ENCODE measurements around the gene RYR3. TPM values are rescaled to one million over a fixed set of nuclear protein-coding genes. Genes with fewer than 3 reads are reported as not detected.

Gene RYR3
- total and polyA plus RNA-seq, 4 donors: 0.09 to 1.4 (median 0.47) TPM

DNA sequence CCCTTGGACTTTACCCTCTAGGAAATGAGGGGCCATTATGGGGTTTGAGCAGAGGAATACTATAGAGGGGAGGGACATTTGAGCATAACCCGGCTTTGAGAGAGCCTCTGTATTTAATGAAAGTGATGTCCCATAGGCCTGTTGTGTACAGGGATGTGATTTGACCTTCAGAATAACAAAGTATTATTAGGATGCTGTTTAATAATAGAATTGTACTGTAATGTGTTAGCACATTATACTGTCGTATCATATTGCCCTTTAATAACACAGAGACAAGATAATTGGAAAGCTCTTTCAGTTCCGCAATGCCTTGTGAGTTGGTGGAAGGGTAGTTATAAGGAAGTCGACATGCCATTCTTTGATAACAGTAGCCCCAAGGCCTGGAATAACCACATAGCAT lies 328.3 kb downstream of the RYR3 start:
- TF ChIP-seq, protein P1, sequence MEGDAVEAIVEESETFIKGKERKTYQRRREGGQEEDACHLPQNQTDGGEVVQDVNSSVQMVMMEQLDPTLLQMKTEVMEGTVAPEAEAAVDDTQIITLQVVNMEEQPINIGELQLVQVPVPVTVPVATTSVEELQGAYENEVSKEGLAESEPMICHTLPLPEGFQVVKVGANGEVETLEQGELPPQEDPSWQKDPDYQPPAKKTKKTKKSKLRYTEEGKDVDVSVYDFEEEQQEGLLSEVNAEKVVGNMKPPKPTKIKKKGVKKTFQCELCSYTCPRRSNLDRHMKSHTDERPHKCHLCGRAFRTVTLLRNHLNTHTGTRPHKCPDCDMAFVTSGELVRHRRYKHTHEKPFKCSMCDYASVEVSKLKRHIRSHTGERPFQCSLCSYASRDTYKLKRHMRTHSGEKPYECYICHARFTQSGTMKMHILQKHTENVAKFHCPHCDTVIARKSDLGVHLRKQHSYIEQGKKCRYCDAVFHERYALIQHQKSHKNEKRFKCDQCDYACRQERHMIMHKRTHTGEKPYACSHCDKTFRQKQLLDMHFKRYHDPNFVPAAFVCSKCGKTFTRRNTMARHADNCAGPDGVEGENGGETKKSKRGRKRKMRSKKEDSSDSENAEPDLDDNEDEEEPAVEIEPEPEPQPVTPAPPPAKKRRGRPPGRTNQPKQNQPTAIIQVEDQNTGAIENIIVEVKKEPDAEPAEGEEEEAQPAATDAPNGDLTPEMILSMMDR (IDR thresholded peaks at IDR 0.05; ENCODE audit: control extremely low read depth, extremely low read depth): no peak
- H3K4me3 ChIP-seq: no peak overlapping the region
- H3K27ac ChIP-seq (ENCODE audit: low read depth in 1 of 2, low read length in 1 of 2): no peak overlapping the region
- ATAC-seq (ENCODE audit: insufficient read depth, low FRiP score) (no peak), DNase-seq (no peak)
- H3K36me3 ChIP-seq (ENCODE audit: control insufficient read depth in 4 of 4, insufficient read depth in 4 of 4, low read length in 4 of 4): no peaks in the 10 kb centered on the region
- H3K27me3 ChIP-seq (ENCODE audit: control insufficient read depth in 3 of 3, insufficient read depth in 3 of 3, low read length in 2 of 3): no peaks in the 10 kb centered on the region
- 87 to 90% methylated on average over 4 of the region's 4 CpGs for WGBS, 2 donors
- H3K9me3 ChIP-seq (ENCODE audit: control insufficient read depth in 4 of 4, insufficient read depth in 3 of 4, low read length in 3 of 4): no peaks in the 10 kb centered on the region
- H3K4me1 ChIP-seq (ENCODE audit: control insufficient read depth in 5 of 5, insufficient read depth in 5 of 5, low read length in 5 of 5): no peaks in the 10 kb centered on the region
- H3K9ac ChIP-seq (ENCODE audit: insufficient read depth in 1 of 2, low read length in 2 of 2): no peak overlapping the region

DNA sequence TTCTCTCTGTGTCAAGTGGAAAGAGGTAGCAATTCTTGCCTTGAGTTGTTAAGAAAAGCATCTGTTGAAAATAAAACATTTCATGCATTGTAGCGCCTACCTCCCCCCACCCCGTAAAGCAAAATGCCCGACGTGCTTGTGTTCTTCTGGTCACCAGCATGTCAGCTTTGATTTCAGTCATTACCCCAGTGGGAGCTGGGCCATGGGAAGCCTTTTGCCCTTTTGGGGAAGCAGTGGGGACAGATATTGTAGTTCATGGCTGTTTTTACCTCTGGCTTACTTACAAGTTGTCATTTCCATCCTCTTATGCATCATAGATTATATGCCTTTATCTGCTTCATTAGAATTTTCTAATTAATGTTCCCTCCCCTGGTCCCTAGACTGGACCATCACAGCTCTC lies 328.7 kb downstream of the RYR3 start:
- no peak overlapping the region for H3K9ac ChIP-seq (ENCODE audit: insufficient read depth in 1 of 2, low read length in 2 of 2)
- H3K9me3 ChIP-seq (ENCODE audit: control insufficient read depth in 4 of 4, insufficient read depth in 3 of 4, low read length in 3 of 4): no peaks in the 10 kb centered on the region
- H3K27me3 ChIP-seq (ENCODE audit: control insufficient read depth in 3 of 3, insufficient read depth in 3 of 3, low read length in 2 of 3): no peaks in the 10 kb centered on the region
- no peaks in the 10 kb centered on the region for H3K4me1 ChIP-seq (ENCODE audit: control insufficient read depth in 5 of 5, insufficient read depth in 5 of 5, low read length in 5 of 5)
- TF ChIP-seq, protein P1 (IDR thresholded peaks at IDR 0.05; ENCODE audit: control extremely low read depth, extremely low read depth): no peak
- DNase-seq (no peak), ATAC-seq (ENCODE audit: insufficient read depth, low FRiP score) (no peak)
- H3K4me3 ChIP-seq: no peak overlapping the region
- no peak overlapping the region for H3K27ac ChIP-seq (ENCODE audit: low read depth in 1 of 2, low read length in 1 of 2)
- H3K36me3 ChIP-seq (ENCODE audit: control insufficient read depth in 4 of 4, insufficient read depth in 4 of 4, low read length in 4 of 4): no peaks in the 10 kb centered on the region
- 82 to 86% methylated on average over 4 of the region's 4 CpGs for WGBS, 2 donors

DNA sequence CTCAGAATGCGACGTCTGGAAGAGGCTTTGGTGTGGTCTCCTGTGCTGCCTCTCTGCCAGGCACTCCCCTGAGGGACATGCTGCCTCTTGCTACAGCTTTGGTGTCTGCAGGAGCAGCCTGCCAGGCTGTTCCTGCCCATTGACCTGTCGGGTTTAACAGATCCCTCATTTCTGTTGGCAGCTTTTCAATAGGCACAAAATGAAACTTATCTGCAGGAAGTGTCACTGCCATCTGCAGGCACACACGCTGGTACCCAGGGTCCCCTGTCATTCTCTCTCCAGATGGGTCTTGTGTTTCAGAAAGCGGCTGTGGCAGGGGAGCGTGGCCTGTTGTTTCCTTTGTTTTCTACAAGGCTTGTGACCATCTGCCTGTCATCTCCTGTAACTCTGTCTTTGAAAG lies 329.2 kb downstream of the RYR3 start:
- no peak overlapping the region for H3K4me3 ChIP-seq
- no peaks in the 10 kb centered on the region for H3K4me1 ChIP-seq (ENCODE audit: control insufficient read depth in 5 of 5, insufficient read depth in 5 of 5, low read length in 5 of 5)
- no peak overlapping the region for H3K27ac ChIP-seq (ENCODE audit: low read depth in 1 of 2, low read length in 1 of 2)
- no peak for ATAC-seq (ENCODE audit: insufficient read depth, low FRiP score)
- no peaks in the 10 kb centered on the region for H3K27me3 ChIP-seq (ENCODE audit: control insufficient read depth in 3 of 3, insufficient read depth in 3 of 3, low read length in 2 of 3)
- TF ChIP-seq, protein P1 (IDR thresholded peaks at IDR 0.05; ENCODE audit: control extremely low read depth, extremely low read depth): no peak
- H3K9me3 ChIP-seq (ENCODE audit: control insufficient read depth in 4 of 4, insufficient read depth in 3 of 4, low read length in 3 of 4): no peaks in the 10 kb centered on the region
- WGBS, 2 donors: 12 to 33% methylated on average over 6 of the region's 6 CpGs
- H3K36me3 ChIP-seq (ENCODE audit: control insufficient read depth in 4 of 4, insufficient read depth in 4 of 4, low read length in 4 of 4): no peaks in the 10 kb centered on the region
- H3K9ac ChIP-seq (ENCODE audit: insufficient read depth in 1 of 2, low read length in 2 of 2): no peak overlapping the region
- DNase-seq: peak in 2 of 3 donors; percentile 1 to 9

DNA sequence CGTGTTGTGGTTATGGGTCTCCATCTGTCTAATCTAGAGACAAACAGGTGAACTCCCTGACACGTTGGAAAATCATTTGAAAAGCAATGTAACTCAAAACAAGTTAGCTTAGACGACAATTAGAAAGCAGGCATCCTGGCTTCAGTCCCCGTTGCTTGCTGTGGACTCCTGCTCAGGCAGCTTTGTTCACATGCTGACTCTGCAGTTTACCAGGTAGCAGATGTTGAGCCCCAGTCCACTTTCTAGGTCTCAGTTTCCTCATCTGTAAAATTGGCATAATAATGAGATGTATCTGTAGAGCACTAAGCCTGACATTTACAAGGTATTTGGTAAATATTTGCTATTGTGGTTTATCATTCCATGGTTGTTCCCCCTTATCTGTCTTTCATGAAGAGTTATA lies 330.3 kb downstream of the RYR3 start:
- no peak for ATAC-seq (ENCODE audit: insufficient read depth, low FRiP score)
- 75% methylated on average over 4 of the region's 4 CpGs for WGBS, 2 donors

More for the DNA sequence above, 330.3 kb downstream of the RYR3 start:
- Histone ChIP-seq H3K27ac (ENCODE audit: low read depth in 1 of 2, low read length in 1 of 2) (no peak overlapping the region), H3K9ac (ENCODE audit: insufficient read depth in 1 of 2, low read length in 2 of 2) (no peak overlapping the region), H3K27me3 (ENCODE audit: control insufficient read depth in 3 of 3, insufficient read depth in 3 of 3, low read length in 2 of 3) (no peaks in the 10 kb centered on the region), H3K4me1 (ENCODE audit: control insufficient read depth in 5 of 5, insufficient read depth in 5 of 5, low read length in 5 of 5) (no peaks in the 10 kb centered on the region), H3K9me3 (ENCODE audit: control insufficient read depth in 4 of 4, insufficient read depth in 3 of 4, low read length in 3 of 4) (no peaks in the 10 kb centered on the region), H3K4me3 (no peak overlapping the region), H3K36me3 (ENCODE audit: control insufficient read depth in 4 of 4, insufficient read depth in 4 of 4, low read length in 4 of 4) (no peaks in the 10 kb centered on the region)
- TF ChIP-seq, protein P1 (IDR thresholded peaks at IDR 0.05; ENCODE audit: control extremely low read depth, extremely low read depth): no peak
- DNase-seq: no peak

All from lung (tissue), 12 donors.